Fibroblast of skin of left quadriceps (primary cell): Measurements from ENCODE around the gene KRTAP4-1.
"Not testable (repeated sequence)": the region's sequence is repeated elsewhere in the genome, so short reads cannot be mapped to it uniquely, and the experiment has no call there.

ENCODE experiments used
- DNase-seq, 2 experiments: peaks; one replicate each; pipeline ENCODE4 v3.0.0-alpha.2; 2013; ENCODE audit warnings: low read depth in 2 of 2

KRTAP4-1 gene

GRCh38 chr17:41176744-41177387, 7.8 kb downstream of the KRTAP4-1 start:
- no peak for DNase-seq

- peak; percentile 12 to 18 for DNase-seq
These were observed 12.8 kb downstream of the KRTAP4-1 start for GRCh38 chr17:41171886-41172285.

GRCh38 chr17:41168121-41168520, 16.6 kb downstream of the KRTAP4-1 start, which contains the start of gene KRTAP4-3:
Gene KRTAP4-3, minus strand, starts transcription at chr17:41168221. Its CDS starts 49 bp downstream, at chr17:41168172.
- DNase-seq: no peak

DNA sequence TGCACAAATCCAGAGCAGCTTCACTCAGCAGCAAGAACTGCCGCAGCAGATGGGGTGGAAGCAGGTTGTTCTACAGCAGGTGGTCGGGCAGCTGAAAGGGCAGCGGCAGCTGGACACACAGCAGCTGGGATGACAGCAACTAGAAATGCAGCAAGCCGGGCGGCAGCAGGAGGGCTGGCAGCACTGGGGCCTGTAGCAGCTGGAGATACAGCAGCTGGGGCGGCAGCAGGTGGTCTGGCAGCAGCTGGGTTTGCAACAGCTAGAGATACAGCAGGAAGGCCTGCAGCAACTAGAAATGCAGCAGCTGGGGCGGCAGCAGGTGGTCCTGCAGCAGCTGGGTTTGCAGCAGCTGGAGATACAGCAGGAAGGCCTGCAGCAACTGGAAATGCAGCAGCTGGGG, 17.1 kb downstream of the KRTAP4-1 start:
- DNase-seq: no peak

- DNase-seq: no peak
These were observed 20.9 kb downstream of the KRTAP4-1 start for GRCh38 chr17:41163828-41164227.

DNA sequence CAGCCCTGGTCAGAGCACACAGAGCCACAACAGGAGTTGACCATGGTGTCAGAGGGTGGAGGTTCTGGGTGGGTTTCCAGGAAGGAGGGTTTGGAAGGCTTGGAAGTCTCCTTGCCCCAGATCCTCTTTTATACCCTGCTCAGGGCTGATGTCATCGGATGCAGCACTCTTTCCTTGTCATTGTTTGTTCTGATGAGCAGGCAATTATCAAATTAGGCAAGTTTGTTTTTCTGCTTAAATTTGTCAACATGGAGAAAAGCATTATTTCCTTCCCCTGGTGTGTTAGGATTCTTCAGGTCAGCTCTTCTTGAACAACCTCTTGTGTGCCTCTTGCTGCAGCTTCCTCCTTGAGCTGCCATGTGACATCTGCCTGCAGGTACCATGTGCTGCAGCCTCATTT, 24.1 kb downstream of the KRTAP4-1 start, which contains the start of gene KRTAP4-4:
TSS of gene KRTAP4-4 (minus strand) at position 101 of the 400 bp plus-strand sequence. CDS start at position 44, 57 bp downstream.
- DNase-seq: no peak

DNA sequence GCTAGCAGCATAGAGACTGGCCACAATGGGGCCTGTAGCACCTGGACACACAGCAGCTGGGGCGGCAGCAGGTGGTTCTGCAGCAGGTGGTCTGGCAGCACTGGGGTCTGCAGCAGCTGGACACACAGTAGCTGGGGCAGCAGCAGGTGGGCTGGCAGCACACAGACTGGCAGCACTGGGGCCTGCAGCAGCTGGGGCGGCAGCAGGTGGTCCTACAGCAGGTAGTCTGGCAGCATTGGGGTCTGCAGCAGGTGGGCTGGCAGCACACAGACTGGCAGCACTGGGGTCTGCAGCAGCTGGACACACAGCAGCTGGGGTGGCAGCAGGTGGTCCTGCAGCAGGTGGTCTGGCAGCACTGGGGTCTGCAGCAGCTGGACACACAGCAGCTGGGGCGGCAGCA, 24.5 kb downstream of the KRTAP4-1 start:
- DNase-seq: not testable (repeated sequence)

DNA sequence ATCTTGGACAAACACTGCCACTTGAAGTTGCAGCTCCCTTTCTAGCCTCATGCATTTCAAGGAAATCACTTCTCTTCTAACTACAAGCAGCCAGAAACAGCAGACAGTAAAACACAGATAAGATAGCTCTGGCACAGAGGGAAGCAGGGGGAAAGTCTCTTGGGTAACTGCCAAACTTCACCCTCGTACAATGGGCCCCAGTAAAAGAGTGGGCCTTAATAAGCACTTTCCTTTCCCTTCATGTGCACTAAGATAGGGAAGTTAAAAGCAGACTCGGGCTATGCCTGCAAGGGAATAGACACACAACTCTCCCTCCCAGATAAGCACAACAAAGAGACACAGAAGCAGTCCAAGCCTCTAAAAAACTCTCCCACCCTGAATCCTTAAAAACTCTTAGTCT, 30.9 kb downstream of the KRTAP4-1 start:
- no peak for DNase-seq

DNA sequence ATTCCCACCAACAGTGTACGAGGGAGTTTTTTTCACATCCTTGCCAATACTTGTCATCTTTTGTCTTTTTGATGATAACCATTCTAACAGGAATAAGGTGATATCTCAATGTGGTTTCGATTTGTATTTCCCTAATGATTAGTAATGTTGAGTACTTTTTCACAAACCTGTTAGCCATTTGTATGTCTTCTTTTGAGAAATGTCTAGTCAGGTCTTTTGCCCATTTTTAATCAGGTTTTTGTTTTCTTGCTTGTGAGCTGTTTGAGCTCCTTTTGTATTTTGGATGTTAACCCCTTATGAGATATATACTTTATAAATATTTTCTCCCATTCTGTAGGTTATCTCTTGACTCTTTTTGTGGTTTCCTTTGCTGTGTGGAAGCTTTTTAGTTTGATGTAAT, 33.2 kb downstream of the KRTAP4-1 start:
- DNase-seq: no peak

DNA sequence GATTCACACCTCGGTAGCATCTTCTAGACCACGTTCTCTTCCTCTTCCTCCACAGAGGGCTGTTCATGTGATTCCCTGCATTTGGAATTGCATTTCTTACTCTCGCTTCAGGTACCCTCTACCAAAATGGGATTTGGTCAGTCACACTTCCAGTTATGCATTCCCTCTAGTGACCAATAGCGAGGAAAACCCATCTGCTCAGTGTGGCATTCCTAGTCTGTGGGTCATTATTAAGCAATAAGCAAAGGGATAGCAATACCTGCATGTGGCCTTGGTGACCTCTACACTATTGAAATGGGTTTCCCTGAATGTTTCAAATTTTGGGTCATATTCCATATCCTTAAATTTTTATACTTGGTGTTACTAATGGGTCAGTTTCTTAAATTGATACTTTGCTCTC, 34.7 kb downstream of the KRTAP4-1 start:
- no peak for DNase-seq

GRCh38 chr17:41149652-41149985, 35.1 kb downstream of the KRTAP4-1 start, which contains the start of gene KRTAP4-5:
Gene KRTAP4-5, minus strand, starts transcription at chr17:41149825. Its CDS starts 58 bp downstream, at chr17:41149767.
- no peak for DNase-seq

GRCh38 chr17:41148971-41149651, 35.6 kb downstream of the KRTAP4-1 start:
- not testable (repeated sequence) for DNase-seq

- DNase-seq: no peak
These were observed 37.0 kb downstream of the KRTAP4-1 start for GRCh38 chr17:41147531-41148204.

GRCh38 chr17:41145261-41145660, 39.5 kb downstream of the KRTAP4-1 start:
- DNase-seq: no peak

DNA sequence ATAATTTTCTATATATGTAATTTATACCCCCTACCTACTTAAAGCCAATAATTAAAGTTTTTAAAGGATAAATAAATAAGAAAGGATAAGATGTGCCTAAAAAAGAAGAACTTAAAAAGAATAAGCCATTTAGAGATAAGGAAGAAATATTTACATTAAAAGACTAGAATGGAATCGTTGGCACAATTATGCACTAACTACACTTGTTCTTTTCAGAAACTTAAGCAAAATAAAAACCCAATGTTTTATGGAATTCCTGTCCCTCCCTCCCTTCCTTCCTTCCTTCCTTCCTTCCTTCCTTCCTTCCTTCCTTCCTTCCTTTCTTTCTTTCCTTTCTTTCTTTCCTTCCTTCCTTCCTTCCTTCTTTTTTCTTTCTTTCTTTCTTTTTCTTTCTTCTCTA, 39.9 kb downstream of the KRTAP4-1 start:
- no peak for DNase-seq

- no peak for DNase-seq
These were observed 43.4 kb downstream of the KRTAP4-1 start for GRCh38 chr17:41141361-41141760.

- DNase-seq: peak; percentile 89 to 93
These were observed 44.2 kb downstream of the KRTAP4-1 start, which contains the start of gene KRTAP4-6 for GRCh38 chr17:41140360-41141131. Gene KRTAP4-6, minus strand, starts transcription at chr17:41140544. Its CDS starts 57 bp downstream, at chr17:41140487.

- DNase-seq: not testable (repeated sequence)
These were observed 44.8 kb downstream of the KRTAP4-1 start for GRCh38 chr17:41139865-41140264.
